H1 (cell line): ENCODE data around the gene HINT1. TPM values are rescaled to one million over a fixed set of nuclear protein-coding genes. Genes with fewer than 3 reads are reported as not detected.

Experiments
- CTCF ChIA-PET: fragments of 300-600 bp; sonication (Branson Sonifier 250); formaldehyde crosslinking; loops from one replicate; lab custom pipeline; 2021; ENCODE audit not compliant: partially characterized antibody; lab: Charles Lee
- POLR2A ChIA-PET: fragments of 300-600 bp; sonication (Branson Sonifier 250); formaldehyde crosslinking; loops from one replicate; lab custom pipeline; 2021; ENCODE audit warnings: inconsistent platforms; ENCODE audit not compliant: partially characterized antibody; lab: Charles Lee
- DNase-seq, 2 experiments: peaks; one replicate each; pipeline versions ENCODE4 v3.0.0 to v3.0.0-alpha.2; 2010 to 2022; ENCODE audit warnings: low spot score in 2 of 2, low read depth in 1 of 2, mixed read lengths in 1 of 2
- FAIRE-seq: peaks from 2 replicates; lab custom pipeline; 2011; peaks lifted over from hg19 to GRCh38; lab: Jason Lieb, UNC
- H2AFZ ChIP-seq: 2 replicates; pipeline ENCODE4 v1.8.1; 2012; ENCODE audit warnings: low read length, inconsistent platforms
- H2AK5ac ChIP-seq: 2 replicates; pipeline ENCODE4 v1.6.1; 2013; ENCODE audit warnings: low read depth, low read length
- H2BK120ac ChIP-seq: replicated peaks from 2 replicates; pipeline ENCODE3; 2013; ENCODE audit warnings: low read depth, low read length, inconsistent platforms
- H2BK12ac ChIP-seq: 2 replicates; pipeline ENCODE4 v1.6.1; 2013; ENCODE audit warnings: low read depth, low read length
- H2BK15ac ChIP-seq: 2 replicates; pipeline ENCODE4 v1.6.1; 2013; ENCODE audit warnings: low read length
- H2BK20ac ChIP-seq: 2 replicates; pipeline ENCODE4 v1.6.1; 2013; ENCODE audit warnings: low read length
- H2BK5ac ChIP-seq: 2 replicates; pipeline ENCODE4 v1.6.1; 2013; ENCODE audit warnings: low read depth, low read length
- H3K14ac ChIP-seq: 2 replicates; pipeline ENCODE4 v1.6.1; 2013; ENCODE audit warnings: inconsistent platforms; ENCODE audit not compliant: insufficient read length
- H3K18ac ChIP-seq: 2 replicates; pipeline ENCODE4 v1.6.1; 2013; ENCODE audit warnings: low read length; ENCODE audit errors: extremely low read depth
- H3K23ac ChIP-seq: 2 replicates; pipeline ENCODE4 v1.6.1; 2013; ENCODE audit warnings: inconsistent platforms; ENCODE audit not compliant: insufficient read length
- H3K23me2 ChIP-seq: 2 replicates; pipeline ENCODE4 v1.6.1; 2013; ENCODE audit warnings: low read depth, low read length
- H3K27ac ChIP-seq: 2 replicates; pipeline ENCODE4 v1.6.1; 2011; ENCODE audit warnings: low read depth, low read length, inconsistent platforms
- H3K27me3 ChIP-seq, 4 experiments: replicated peaks in 1 of 4; 1 replicate in 1 of 4; 2 replicates in 3 of 4; pipeline versions ENCODE4 v1.6.1 to v1.8.1; 2011 to 2013; ENCODE audit warnings: low read length in 3 of 4, mild to moderate bottlenecking in 3 of 4, inconsistent platforms in 2 of 4, mixed read lengths in 2 of 4, moderate library complexity in 1 of 4; ENCODE audit not compliant: control insufficient read depth in 3 of 4, insufficient read depth in 3 of 4; ENCODE audit errors: extremely low read depth in 1 of 4
- H3K36me3 ChIP-seq, 4 experiments: 2 replicates each; pipeline versions ENCODE4 v1.6.1 to v1.8.1; 2011 to 2013; ENCODE audit warnings: mild to moderate bottlenecking in 4 of 4, low read length in 3 of 4, moderate library complexity in 2 of 4, control low read depth in 1 of 4, inconsistent platforms in 1 of 4; ENCODE audit not compliant: insufficient read depth in 4 of 4, control insufficient read depth in 2 of 4
- H3K4ac ChIP-seq: replicated peaks from 2 replicates; pipeline ENCODE3; 2013; ENCODE audit warnings: low read length, low read depth, mixed read lengths, inconsistent platforms; ENCODE audit not compliant: insufficient read length
- H3K4me1 ChIP-seq, 4 experiments: replicated peaks in 1 of 4; 1 replicate in 1 of 4; 2 replicates in 3 of 4; pipeline versions ENCODE4 v1.6.1 to v1.8.1; 2011 to 2013; ENCODE audit warnings: low read length in 3 of 4, inconsistent platforms in 2 of 4, mixed read lengths in 1 of 4; ENCODE audit not compliant: insufficient read depth in 4 of 4, control insufficient read depth in 3 of 4
- H3K4me2 ChIP-seq, 2 experiments: 2 replicates each; pipeline versions ENCODE4 v1.6.1 to v1.8.1; 2011 to 2013; ENCODE audit warnings: low read depth in 2 of 2, low read length in 2 of 2, control low read depth in 1 of 2, inconsistent platforms in 1 of 2, mild to moderate bottlenecking in 1 of 2; ENCODE audit not compliant: insufficient read depth in 1 of 2
- H3K4me3 ChIP-seq, 4 experiments: fragments of 200-600, 300-600 bp in 1 of 4; sonication (generic), shearing (Covaris generic), sonication (Bioruptor Twin) in 1 of 4; 2 replicates each; pipeline versions ENCODE4 v1.5.1 to v1.8.1; 2011 to 2016; ENCODE audit warnings: low read length in 4 of 4, low read depth in 3 of 4, control low read depth in 2 of 4, inconsistent platforms in 2 of 4, mild to moderate bottlenecking in 2 of 4, mixed read lengths in 1 of 4, moderate library complexity in 1 of 4; ENCODE audit not compliant: insufficient read depth in 2 of 4; ENCODE audit errors: extremely low read depth in 1 of 4
- H3K56ac ChIP-seq: replicated peaks from 2 replicates; pipeline ENCODE3; 2013; ENCODE audit warnings: low read depth, mild to moderate bottlenecking, mixed read lengths, low read length, inconsistent platforms; ENCODE audit not compliant: insufficient read length
- H3K79me1 ChIP-seq: 2 replicates; pipeline ENCODE4 v1.6.1; 2013; ENCODE audit warnings: low read depth, low read length, control low read depth
- H3K79me2 ChIP-seq, 2 experiments: 2 replicates each; pipeline versions ENCODE4 v1.6.1 to v1.8.1; 2012 to 2013; ENCODE audit warnings: low read length in 2 of 2, mild to moderate bottlenecking in 2 of 2, inconsistent platforms in 1 of 2; ENCODE audit not compliant: insufficient read depth in 2 of 2, control insufficient read depth in 1 of 2
- H3K9ac ChIP-seq, 4 experiments: replicated peaks in 1 of 4; 1 replicate in 1 of 4; 2 replicates in 3 of 4; pipeline versions ENCODE4 v1.6.1 to v1.8.1; 2011 to 2013; ENCODE audit warnings: low read depth in 3 of 4, low read length in 3 of 4, control low read depth in 2 of 4, mild to moderate bottlenecking in 2 of 4, moderate library complexity in 2 of 4, inconsistent platforms in 1 of 4; ENCODE audit errors: extremely low read depth in 1 of 4
- H3K9me3 ChIP-seq, 2 experiments: 2 replicates each; pipeline versions ENCODE4 v1.6.1 to v1.8.1; 2012 to 2013; ENCODE audit warnings: mild to moderate bottlenecking in 2 of 2, moderate library complexity in 2 of 2, control low read depth in 1 of 2, inconsistent platforms in 1 of 2, low read depth in 1 of 2, low read length in 1 of 2, mixed read lengths in 1 of 2; ENCODE audit not compliant: insufficient read depth in 2 of 2
- H4K20me1 ChIP-seq, 2 experiments: replicated peaks in 1 of 2; 2 replicates each; pipeline versions ENCODE3 to v1.8.1; 2011 to 2013; ENCODE audit warnings: inconsistent platforms in 2 of 2, low read length in 2 of 2, mild to moderate bottlenecking in 1 of 2; ENCODE audit not compliant: insufficient read depth in 2 of 2, control insufficient read depth in 1 of 2
- H4K5ac ChIP-seq: 2 replicates; pipeline ENCODE4 v1.6.1; 2013; ENCODE audit warnings: low read length, low read depth, mixed read lengths, inconsistent platforms; ENCODE audit not compliant: insufficient read length
- H4K8ac ChIP-seq: 2 replicates; pipeline ENCODE4 v1.8.0; 2013; ENCODE audit warnings: mild to moderate bottlenecking, moderate library complexity, low read length, inconsistent platforms; ENCODE audit not compliant: insufficient read depth; ENCODE audit errors: extremely low read depth
- H4K91ac ChIP-seq: replicated peaks from 2 replicates; pipeline ENCODE3; 2013; ENCODE audit warnings: low read length, mixed read lengths, inconsistent platforms; ENCODE audit not compliant: insufficient read length
- GABPA ChIP-seq: IDR thresholded peaks from 2 replicates; pipeline ENCODE4 v1.6.1; 2011; ENCODE audit warnings: mild to moderate bottlenecking, low read length, moderate library complexity, borderline replicate concordance; ENCODE audit not compliant: insufficient read depth
- WGBS, 2 experiments: shearing (Covaris generic) in 1 of 2; methylation state at CpG; one replicate each; pipeline versions ENCODE4 v1.1.6 to v1.1.7; 2013 to 2015; ENCODE audit warnings: low lambda C conversion rate in 2 of 2, mixed read lengths in 2 of 2, inconsistent platforms in 1 of 2, low coverage in 1 of 2, missing lambda C conversion rate in 1 of 2; ENCODE audit not compliant: insufficient replicate concordance in 2 of 2, insufficient coverage in 1 of 2, insufficient read length in 1 of 2; ENCODE audit errors: extremely low coverage in 1 of 2, missing lambda C conversion rate in 1 of 2; 5-methylcytosine and 5-hydroxymethylcytosine counted together
- polyA plus RNA-seq, 7 experiments: library from polyadenylated mRNA; depleted of rRNA in 3 of 7; stranded (reverse) in 5 of 7; unstranded in 2 of 7; fragments of >200 nt in 5 of 7; fragments of 200-250 nt in 2 of 7; gene quantifications; 1 replicate in 5 of 7; 2 replicates in 1 of 7; 4 replicates in 1 of 7; pipeline versions ENCODE4 v1.2.1 to v1.2.3, GENCODE V29; 2011 to 2013; ENCODE audit warnings: missing spikeins in 2 of 7, mixed read lengths in 2 of 7
- total RNA-seq: library from RNA; stranded (reverse); fragmentation: NEBNext Ultra II Directional; extraction: Animal tissue kit (Norgen Biotek cat#: 25700); gene quantifications from 2 replicates; pipeline ENCODE4 v1.2.1, GENCODE V29; 2021

Gene HINT1
- total and polyA plus RNA-seq, 2 of the 8 experiments (the other 6 are each of a cell fraction or from before 2014, with no cell fraction given) = 230 to 479 TPM

DNA sequence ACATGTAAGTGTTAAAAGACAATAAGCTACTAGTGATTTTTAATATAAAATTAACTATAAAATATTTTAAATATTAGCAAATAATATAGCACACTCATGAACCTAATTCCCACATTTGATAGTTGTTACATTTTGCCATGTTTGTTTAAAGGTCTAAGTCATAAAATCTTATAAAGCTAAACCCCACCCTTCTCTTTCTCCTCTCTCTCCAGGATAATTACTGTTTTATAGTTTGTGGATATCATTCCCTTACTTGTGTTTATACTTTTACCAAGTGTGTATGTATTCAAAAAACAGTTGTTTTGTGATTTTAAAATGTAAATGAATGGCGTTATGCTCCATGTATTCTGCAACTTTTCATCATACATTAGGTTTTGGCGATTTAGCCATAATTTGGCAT is 39.9 kb upstream of the HINT1 start:
- Histone ChIP-seq H3K9me3 (no peaks in the 10 kb centered on the region), H3K23me2 (no peaks in the 10 kb centered on the region), H3K4me1 (peaks cover 0 to 11% (median 3%) of the 10 kb centered on the region in 4 experiments; a peak in 2 of 7 replicates), H4K20me1 (no peaks in the 10 kb centered on the region), H3K9ac (no peak overlapping the region), H2AK5ac (no peak overlapping the region), H3K27ac (no peak overlapping the region), H3K27me3 (no peaks in the 10 kb centered on the region), H2BK120ac (no peak overlapping the region), H2AFZ (no peak overlapping the region), H3K4me2 (no peak overlapping the region), H4K8ac (no peak overlapping the region), H3K14ac (no peak overlapping the region), H2BK5ac (no peak overlapping the region), H3K36me3 (no peaks in the 10 kb centered on the region), H3K4ac (no peak overlapping the region), H3K4me3 (no peak overlapping the region), H2BK12ac (no peak overlapping the region), H3K79me1 (no peaks in the 10 kb centered on the region), H4K5ac (no peak overlapping the region), H4K91ac (no peak overlapping the region), H3K18ac (no peak overlapping the region), H3K23ac (no peak overlapping the region), H3K79me2 (no peaks in the 10 kb centered on the region), H2BK20ac (no peak overlapping the region), H3K56ac (no peak overlapping the region)
- no peak for DNase-seq
- ChIA-PET CTCF (no interaction called here), POLR2A (no interaction called here)
- TF ChIP-seq GABPA = no peak
- TF ChIP-seq, all 59 proteins: peak for 0
- 94% methylated on average over 2 of the region's 2 CpGs; no CpG with 5 or more reads in 1 of the 2 experiments for WGBS, 2 experiments
- no peak overlapping the region for H2BK15ac ChIP-seq
- no peak for FAIRE-seq
